Measurements from ENCODE around the gene ARHGEF1. TPM values are rescaled to one million over a fixed set of nuclear protein-coding genes. Genes with fewer than 3 reads are reported as not detected.

The ARHGEF1 gene
- total RNA-seq, 4 donors from 2014 or later = 34.1 to 106 (median 53.9) TPM

GRCh38 chr19:41935760-41936415 lies 52.9 kb downstream of the ARHGEF1 start:
- no peak for TF ChIP-seq CTCF (IDR thresholded peaks at IDR 0.05; ENCODE audit: low read depth)

- no peak for TF ChIP-seq CTCF (IDR thresholded peaks at IDR 0.05; ENCODE audit: low read depth)
Observed at GRCh38 chr19:41936416-41936850, 53.4 kb downstream of the ARHGEF1 start.

GRCh38 chr19:41936961-41937360 lies 54.0 kb downstream of the ARHGEF1 start:
- TF ChIP-seq CTCF (IDR thresholded peaks at IDR 0.05; ENCODE audit: low read depth) = no peak

GRCh38 chr19:41937525-41938468 lies 54.8 kb downstream of the ARHGEF1 start:
- no peak for TF ChIP-seq CTCF (IDR thresholded peaks at IDR 0.05; ENCODE audit: low read depth)

GRCh38 chr19:41939861-41940730 lies 57.1 kb downstream of the ARHGEF1 start:
- no peak for TF ChIP-seq CTCF (IDR thresholded peaks at IDR 0.05; ENCODE audit: low read depth)

- TF ChIP-seq CTCF (IDR thresholded peaks at IDR 0.05; ENCODE audit: low read depth) = no peak
Observed at GRCh38 chr19:41940731-41941409, 57.9 kb downstream of the ARHGEF1 start.
